ENCODE results near the gene ELL. TPM values are rescaled to one million over a fixed set of nuclear protein-coding genes. Genes with fewer than 3 reads are reported as not detected.

The ELL gene
- total and polyA plus RNA-seq, 8 donors, result 4.1 to 88.7 (median 11.2) TPM

GRCh38 chr19:18538115-18538514, 16.2 kb upstream of the ELL start:
- H3K36me3 ChIP-seq, result peaks cover 35 to 85% (median 81%) of the 10 kb centered on the region in 4 donors
- intact Hi-C loops (cut with DNase I; ENCODE audit: low total_unique reads), result no loop called here
- 86 to 93% (median 89%) methylated on average over 8 to 22 of the region's 22 CpGs for WGBS, 5 donors

GRCh38 chr19:18537431-18537830, 15.6 kb upstream of the ELL start:
- Histone ChIP-seq H3K4me3 (no peak overlapping the region), H3K27ac (no peak overlapping the region), H3K9me3 (no peaks in the 10 kb centered on the region), H3K36me3 (peaks cover 40 to 92% (median 88%) of the 10 kb centered on the region in 4 donors), H3K27me3 (no peaks in the 10 kb centered on the region), H3K4me1 (peaks cover 7 to 12% (median 11%) of the 10 kb centered on the region in 4 donors)
- 90 to 96% (median 95%) methylated on average over 16 to 17 of the region's 17 CpGs for WGBS, 5 donors
- no peak for DNase-seq
- intact Hi-C loops (cut with DNase I; ENCODE audit: low total_unique reads), result no loop called here
- TF ChIP-seq POLR2AphosphoS5 (IDR thresholded peaks at IDR 0.05), result no peak
- TF ChIP-seq EP300 (IDR thresholded peaks at IDR 0.05), result no peak
- TF ChIP-seq POLR2A (IDR thresholded peaks at IDR 0.05), result no peak
- no peak for TF ChIP-seq CTCF (IDR thresholded peaks at IDR 0.05)

More at GRCh38 chr19:18538115-18538514, 16.2 kb upstream of the ELL start:
- TF ChIP-seq POLR2AphosphoS5 (IDR thresholded peaks at IDR 0.05), result no peak
- no peak for TF ChIP-seq CTCF (IDR thresholded peaks at IDR 0.05)
- TF ChIP-seq POLR2A (IDR thresholded peaks at IDR 0.05), result no peak
- TF ChIP-seq EP300 (IDR thresholded peaks at IDR 0.05), result no peak
- no peak overlapping the region for H3K4me3 ChIP-seq
- no peak overlapping the region for H3K27ac ChIP-seq
- no peaks in the 10 kb centered on the region for H3K9me3 ChIP-seq
- peaks cover 9 to 15% (median 14%) of the 10 kb centered on the region in 4 donors for H3K4me1 ChIP-seq
- no peak for DNase-seq
- no peaks in the 10 kb centered on the region for H3K27me3 ChIP-seq

GRCh38 chr19:18536475-18536874, 14.6 kb upstream of the ELL start:
- no peak overlapping the region for H3K4me3 ChIP-seq
- no peaks in the 10 kb centered on the region for H3K27me3 ChIP-seq
- no peaks in the 10 kb centered on the region for H3K9me3 ChIP-seq
- 93 to 97% (median 96%) methylated on average over 10 of the region's 10 CpGs for WGBS, 5 donors
- intact Hi-C loops (cut with DNase I; ENCODE audit: low total_unique reads), result no loop called here
- TF ChIP-seq POLR2A (IDR thresholded peaks at IDR 0.05) (no peak), POLR2AphosphoS5 (IDR thresholded peaks at IDR 0.05) (no peak), CTCF (IDR thresholded peaks at IDR 0.05) (no peak), EP300 (IDR thresholded peaks at IDR 0.05) (no peak)
- H3K27ac ChIP-seq, result no peak overlapping the region
- H3K36me3 ChIP-seq, result peaks cover 46 to 99% (median 95%) of the 10 kb centered on the region in 4 donors
- no peak for DNase-seq
- peaks cover 0 to 3% (median 1%) of the 10 kb centered on the region in 4 donors for H3K4me1 ChIP-seq

GRCh38 chr19:18533058-18533457, 11.2 kb upstream of the ELL start:
- Histone ChIP-seq H3K9me3 (no peaks in the 10 kb centered on the region), H3K36me3 (peaks cover 28 to 82% (median 75%) of the 10 kb centered on the region in 4 donors), H3K27me3 (no peaks in the 10 kb centered on the region), H3K4me1 (no peaks in the 10 kb centered on the region), H3K4me3 (no peak overlapping the region), H3K27ac (no peak overlapping the region)
- TF ChIP-seq POLR2AphosphoS5 (IDR thresholded peaks at IDR 0.05) (no peak), EP300 (IDR thresholded peaks at IDR 0.05) (no peak), POLR2A (IDR thresholded peaks at IDR 0.05) (no peak), CTCF (IDR thresholded peaks at IDR 0.05) (no peak)
- intact Hi-C loops (cut with DNase I; ENCODE audit: low total_unique reads), result no loop called here
- WGBS, 5 donors, result 90 to 97% (median 95%) methylated on average over 3 to 4 of the region's 4 CpGs
- DNase-seq, result no peak
